Gastrocnemius medialis (tissue), 4 donors: Measurements from ENCODE around the gene HDHD5. TPM values are rescaled to one million over a fixed set of nuclear protein-coding genes. Genes with fewer than 3 reads are reported as not detected.
A peak's percentile ranks its signal among the peaks of the same experiment; 100 is the strongest.

ENCODE experiments used
- ATAC-seq, 2 donors: fragments of 150-250 bp; one replicate each; pipeline ENCODE4 v1.9.1; 2016
- DNase-seq, 2 donors: peaks; one replicate each; pipeline ENCODE4 v3.0.0-alpha.2; 2019
- H3K27ac ChIP-seq, 4 donors: fragments of 200-600 bp; sonication (generic); 1 replicate in 1 of 4; 2 replicates in 3 of 4; pipeline ENCODE4 v1.5.1; 2016 to 2018; ENCODE audit warnings: mild to moderate bottlenecking in 2 of 4, moderate library complexity in 1 of 4
- H3K27me3 ChIP-seq, 3 donors: fragments of 200-600 bp; sonication (generic) in 2 of 3; 1 replicate in 1 of 3; 2 replicates in 2 of 3; pipeline versions ENCODE4 v1.5.1 to v1.6.0; 2016 to 2019; ENCODE audit warnings: mild to moderate bottlenecking in 1 of 3, moderate library complexity in 1 of 3
- H3K36me3 ChIP-seq, 2 donors: fragments of 200-600 bp; sonication (generic) in 1 of 2; one replicate each; pipeline ENCODE4 v1.5.1; 2017 to 2018
- H3K4me1 ChIP-seq, 2 donors: fragments of 200-600 bp; sonication (generic) in 1 of 2; one replicate each; pipeline ENCODE4 v1.5.1; 2016 to 2017; ENCODE audit warnings: mild to moderate bottlenecking in 2 of 2
- H3K4me3 ChIP-seq, 4 donors: fragments of 200-600 bp; sonication (generic) in 3 of 4; 1 replicate in 1 of 4; 2 replicates in 3 of 4; pipeline ENCODE4 v1.5.1; 2016 to 2019; ENCODE audit warnings: mild to moderate bottlenecking in 2 of 4
- H3K9me3 ChIP-seq, 3 donors: fragments of 200-600 bp; sonication (generic) in 2 of 3; 1 replicate in 1 of 3; 2 replicates in 2 of 3; pipeline ENCODE4 v1.5.1; 2016 to 2019
- CTCF ChIP-seq, 5 experiments: fragments of 450-650 bp in 3 of 5; fragments of 200-600 bp in 2 of 5; sonication (generic) in 2 of 5; IDR thresholded peaks in 4 of 5; conservative IDR thresholded peaks in 1 of 5; 1 replicate in 4 of 5; 2 replicates in 1 of 5; pipeline ENCODE4 v1.5.1; 2016 to 2019; ENCODE audit warnings: antibody characterized with exemption in 5 of 5, mild to moderate bottlenecking in 3 of 5, moderate library complexity in 3 of 5
- POLR2A ChIP-seq, 2 donors: fragments of 450-650 bp; IDR thresholded peaks; one replicate each; pipeline ENCODE4 v1.6.1; 2017; ENCODE audit warnings: antibody characterized with exemption in 2 of 2, mild to moderate bottlenecking in 2 of 2, moderate library complexity in 2 of 2
- in situ Hi-C, 4 donors: fragments of 200-750 bp; cut with MboI; loops; one replicate each; pipeline versions ENCODE4 v1.15.0 to v1.8.0; 2017; ENCODE audit warnings: low sequenced_read_pairs in 4 of 4
- intact Hi-C: fragments of 100-400 bp; cut with DNase I; formaldehyde crosslinking; loops from one replicate; pipeline ENCODE4 v1.15.1; 2023; ENCODE audit warnings: low total_unique reads
- total RNA-seq, 4 donors: library from RNA; depleted of rRNA; stranded (reverse); fragments of >200 nt; gene quantifications; one replicate each; pipeline versions ENCODE4 v1.1.0 to v1.2.3, GENCODE V29; 2016

The HDHD5 gene
- total RNA-seq, 4 donors from 2014 or later = 32.0 to 38.5 (median 35.1) TPM

GRCh38 chr22:17133137-17133536 is 25.9 kb downstream of the HDHD5 start:
- peak overlapping the region in 3 of 4 donors; percentile 69 to 75 (median 73) for H3K27ac ChIP-seq
- peaks cover 12 to 23% of the 10 kb centered on the region in 2 donors for H3K4me1 ChIP-seq
- TF ChIP-seq CTCF (IDR thresholded peaks at IDR 0.05 in 4 of 5, conservative IDR thresholded peaks at IDR 0.05 in 1 of 5) (no peak), POLR2A (IDR thresholded peaks at IDR 0.05) (no peak)
- peaks cover 0 to 12% of the 10 kb centered on the region in 2 donors for H3K36me3 ChIP-seq
- no peaks in the 10 kb centered on the region for H3K27me3 ChIP-seq
- no peak overlapping the region for H3K4me3 ChIP-seq
- DNase-seq (peak in 1 of 2 donors; percentile 46), ATAC-seq (peak in 1 of 2 donors; percentile 42)
- in situ Hi-C loops (no loop called here), intact Hi-C loops (no loop called here)
- no peaks in the 10 kb centered on the region for H3K9me3 ChIP-seq

GRCh38 chr22:17132112-17132511 is 27.0 kb downstream of the HDHD5 start:
- Histone ChIP-seq H3K27me3 (no peaks in the 10 kb centered on the region), H3K27ac (peak overlapping the region; percentile 63 to 75 (median 71)), H3K9me3 (no peaks in the 10 kb centered on the region), H3K4me3 (peak overlapping the region in 1 of 4 donors; percentile 13), H3K36me3 (peaks cover 0 to 2% of the 10 kb centered on the region in 2 donors), H3K4me1 (peaks cover 12 to 19% of the 10 kb centered on the region in 2 donors)
- DNase-seq (peak; percentile 42 to 66), ATAC-seq (peak; percentile 95 to 96)
- intact Hi-C loops = no loop called here
- in situ Hi-C loops = no loop called here
- TF ChIP-seq CTCF (IDR thresholded peaks at IDR 0.05 in 4 of 5, conservative IDR thresholded peaks at IDR 0.05 in 1 of 5) = no peak
- TF ChIP-seq POLR2A (IDR thresholded peaks at IDR 0.05) = no peak

- DNase-seq (no peak), ATAC-seq (peak; percentile 74 to 75)
- intact Hi-C loops = no loop called here
- Histone ChIP-seq H3K27ac (peak overlapping the region; percentile 63 to 75 (median 71)), H3K9me3 (no peaks in the 10 kb centered on the region), H3K4me1 (peaks cover 12 to 15% of the 10 kb centered on the region in 2 donors), H3K27me3 (no peaks in the 10 kb centered on the region), H3K4me3 (peak overlapping the region in 1 of 4 donors; percentile 13), H3K36me3 (no peaks in the 10 kb centered on the region)
- in situ Hi-C loops = no loop called here
- TF ChIP-seq POLR2A (IDR thresholded peaks at IDR 0.05) (no peak), CTCF (IDR thresholded peaks at IDR 0.05 in 4 of 5, conservative IDR thresholded peaks at IDR 0.05 in 1 of 5) (peak in 2 of 5 experiments; percentile 21 to 29)
Observed at GRCh38 chr22:17131686-17132085, 27.4 kb downstream of the HDHD5 start.

- Histone ChIP-seq H3K4me1 (peaks cover 12 to 14% of the 10 kb centered on the region in 2 donors), H3K4me3 (no peak overlapping the region), H3K36me3 (no peaks in the 10 kb centered on the region), H3K27ac (no peak overlapping the region), H3K27me3 (no peaks in the 10 kb centered on the region), H3K9me3 (no peaks in the 10 kb centered on the region)
- ATAC-seq (no peak), DNase-seq (no peak)
- in situ Hi-C loops = no loop called here
- TF ChIP-seq POLR2A (IDR thresholded peaks at IDR 0.05) (no peak), CTCF (IDR thresholded peaks at IDR 0.05 in 4 of 5, conservative IDR thresholded peaks at IDR 0.05 in 1 of 5) (no peak)
- intact Hi-C loops = no loop called here
Observed at GRCh38 chr22:17130199-17130598, 28.9 kb downstream of the HDHD5 start.
